T follicular helper cell (primary cell): ENCODE measurements around the gene RNF4.
"Not testable (repeated sequence)": the region's sequence is repeated elsewhere in the genome, so short reads cannot be mapped to it uniquely, and the experiment has no call there.

ENCODE experiments used
- DNase-seq: peaks from one replicate; pipeline ENCODE4 v3.0.0-alpha.2; 2020; ENCODE audit warnings: low read depth

The RNF4 gene

DNA sequence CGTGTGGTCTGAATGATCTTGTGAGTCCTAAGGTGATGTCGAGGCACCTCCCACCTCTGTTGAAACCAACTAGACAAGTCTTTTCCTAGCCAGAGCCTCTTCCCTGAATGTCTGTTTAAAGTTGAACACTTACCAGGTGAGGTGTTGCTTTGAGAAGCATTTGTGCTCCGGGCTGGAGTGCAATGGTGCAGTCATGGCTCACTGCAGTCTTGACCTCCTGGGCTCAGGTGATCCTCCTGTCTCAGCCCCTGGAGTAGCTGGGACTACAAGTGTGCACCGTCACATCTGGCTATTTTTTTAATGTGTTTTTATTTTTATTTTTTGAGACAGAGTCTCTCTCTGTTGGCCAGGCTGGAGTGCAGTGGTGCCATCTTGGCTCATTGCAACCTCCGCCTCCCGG is 18.1 kb downstream of the RNF4 start:
- no peak for DNase-seq

- DNase-seq, result no peak
These were observed 18.7 kb downstream of the RNF4 start for GRCh38 chr4:2487632-2488031.

DNA sequence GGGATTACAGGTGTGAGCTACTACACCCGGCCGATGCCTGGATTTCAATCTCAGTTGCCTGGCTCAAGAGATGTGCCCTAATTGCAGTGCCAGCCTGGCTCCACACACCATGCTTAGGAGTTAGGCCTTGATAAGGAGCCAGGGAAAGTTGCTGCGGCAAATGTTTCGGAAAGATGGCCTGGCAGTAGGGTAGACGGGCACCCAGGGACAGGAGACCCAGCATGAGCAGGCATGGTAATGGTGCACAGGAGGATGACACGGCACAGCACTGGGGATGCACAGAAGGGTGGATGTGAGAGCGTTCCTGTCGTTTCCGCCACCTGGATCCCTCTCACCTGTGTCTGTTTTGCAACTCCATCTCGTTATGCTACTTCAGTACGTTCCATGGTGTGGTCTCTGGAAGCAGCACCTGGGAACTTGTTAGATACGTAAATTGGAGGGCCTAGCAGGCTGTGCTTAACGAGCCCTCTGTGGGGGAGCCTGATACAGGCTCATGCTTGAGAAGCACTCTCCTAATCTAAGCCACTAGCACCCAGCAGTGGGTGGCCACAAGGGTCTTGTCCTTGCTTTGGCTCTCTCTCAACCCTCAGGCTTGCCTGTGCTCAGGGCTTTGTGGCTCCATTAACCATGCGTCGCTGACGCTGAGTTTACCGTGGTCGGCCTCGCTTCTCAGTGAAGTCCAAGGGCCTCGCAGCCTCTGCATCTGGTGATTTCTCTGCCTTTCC is 20.3 kb downstream of the RNF4 start:
- no peak for DNase-seq

DNA sequence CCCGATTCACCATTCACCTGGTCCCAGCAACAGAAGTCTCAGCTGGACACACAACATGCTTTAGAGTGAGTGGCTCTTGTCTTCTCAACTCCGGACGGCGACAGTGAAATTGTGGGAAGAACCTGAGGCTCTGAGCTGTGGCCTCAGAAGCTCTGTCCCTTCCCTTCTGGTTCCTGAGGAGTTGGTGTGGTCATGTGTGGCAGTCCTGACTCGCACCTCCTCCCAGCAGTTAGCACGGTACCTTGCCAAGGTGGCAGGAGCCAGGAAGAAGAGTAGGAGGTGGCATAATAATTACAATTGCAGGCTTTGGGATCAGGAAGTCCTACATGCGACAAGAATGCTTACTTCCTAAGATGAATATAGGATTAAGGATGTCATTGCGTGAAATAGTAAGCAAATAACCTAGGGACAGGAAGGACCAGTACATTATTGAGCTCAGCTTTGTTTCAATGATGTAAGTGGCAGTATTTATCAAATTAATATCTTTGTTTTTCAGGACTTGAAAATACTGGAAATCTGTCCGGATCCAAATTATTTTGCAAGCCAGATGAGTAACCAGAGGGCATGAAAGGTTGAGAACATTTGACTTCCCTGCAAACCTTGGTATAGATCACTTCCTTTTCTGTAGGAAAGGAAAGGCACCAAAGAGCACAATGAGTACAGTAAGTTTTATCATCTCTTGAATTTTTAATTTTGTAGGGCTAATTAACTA is 21.1 kb downstream of the RNF4 start:
- no peak for DNase-seq

DNA sequence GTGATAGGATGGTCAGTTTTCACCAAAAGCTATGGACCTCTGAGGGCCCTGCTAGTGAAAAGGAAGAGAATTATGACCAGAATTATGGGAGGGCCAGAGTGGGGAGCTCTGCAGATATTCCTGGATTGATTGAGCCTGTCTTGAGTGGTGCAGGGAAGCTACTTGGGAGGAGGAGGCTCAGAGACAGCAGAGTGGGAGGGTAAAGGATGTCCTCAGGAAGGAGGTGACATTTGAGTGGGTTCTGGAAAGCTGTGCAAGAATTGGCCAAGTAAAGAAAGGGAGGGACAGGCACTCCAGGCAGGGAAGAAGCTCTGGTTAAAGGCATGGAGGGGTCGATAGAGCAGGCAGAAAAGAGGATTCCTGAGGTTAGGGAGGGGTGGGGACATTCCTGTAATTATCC is 24.1 kb downstream of the RNF4 start:
- no peak for DNase-seq

GRCh38 chr4:2494992-2495391 is 26.1 kb downstream of the RNF4 start:
- no peak for DNase-seq

- DNase-seq, result no peak
These were observed 28.4 kb downstream of the RNF4 start for GRCh38 chr4:2497324-2497723.

DNA sequence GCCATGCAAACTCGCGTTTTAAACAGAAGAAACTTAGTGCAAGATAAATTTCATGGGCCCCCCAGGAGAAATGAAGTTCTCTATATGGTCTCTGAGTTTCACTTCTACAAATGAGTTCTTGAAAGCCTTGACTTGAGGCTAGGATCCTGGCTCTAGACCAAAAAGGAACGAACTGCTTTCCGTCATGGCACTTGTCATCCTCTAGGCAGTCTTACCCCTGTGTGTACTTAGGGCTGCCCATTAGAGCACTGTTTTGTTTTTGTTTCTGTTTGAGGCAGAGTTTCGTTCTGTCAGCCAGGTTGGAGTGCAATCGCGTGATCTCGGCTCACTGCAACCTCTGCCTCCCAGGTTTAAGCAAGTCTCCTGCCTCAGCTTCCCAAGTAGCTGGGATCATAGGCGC is 29.0 kb downstream of the RNF4 start:
- DNase-seq, result no peak

- DNase-seq, result no peak
These were observed 31.6 kb downstream of the RNF4 start for GRCh38 chr4:2500547-2500946.

DNA sequence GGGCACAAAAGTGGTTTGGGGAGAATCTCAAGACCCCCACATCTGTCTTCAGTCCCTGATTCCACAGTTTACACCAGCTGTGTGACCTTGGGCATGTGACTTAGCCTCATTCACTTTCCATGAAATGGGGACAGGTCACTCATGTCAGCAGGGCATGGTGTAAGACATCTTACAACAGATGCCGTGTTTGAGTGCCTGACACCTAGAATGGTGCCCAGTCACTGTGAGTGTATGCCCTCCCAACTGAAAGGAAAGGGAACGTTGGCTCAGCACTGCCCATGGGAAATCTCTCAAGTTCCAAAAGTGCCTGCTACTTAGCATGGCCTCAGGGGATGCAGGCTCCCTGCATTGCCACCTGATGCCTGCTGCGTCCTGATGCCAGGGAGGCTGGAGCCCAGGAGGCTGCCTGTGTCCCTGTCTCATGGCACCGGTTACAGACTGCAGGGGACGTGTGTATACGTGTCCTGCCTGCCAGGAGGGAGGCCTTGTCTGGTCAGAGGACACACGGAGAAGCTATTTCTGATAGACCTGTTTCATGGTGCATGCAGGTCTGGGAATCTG is 32.2 kb downstream of the RNF4 start:
- DNase-seq, result no peak

DNA sequence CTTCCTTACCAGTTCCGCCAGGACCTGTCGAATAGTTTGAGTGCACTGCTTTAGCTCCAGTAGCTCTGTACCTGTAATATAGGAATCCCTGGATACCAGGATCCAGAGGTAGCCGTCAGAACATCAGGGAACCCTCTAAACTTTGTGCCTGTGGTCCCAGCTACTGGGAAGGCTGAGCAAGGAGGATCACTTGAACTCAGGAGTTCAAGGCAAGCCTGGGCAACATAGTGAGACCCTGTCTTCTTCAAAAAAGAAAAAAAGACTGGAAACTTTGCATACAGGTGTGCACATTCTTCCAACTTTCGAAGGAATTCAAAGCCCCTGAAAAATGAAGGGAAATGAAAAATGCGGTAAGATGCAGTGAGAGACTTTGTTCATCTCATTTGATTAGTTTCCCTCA is 34.9 kb downstream of the RNF4 start:
- no peak for DNase-seq

- no peak for DNase-seq
These were observed 38.4 kb downstream of the RNF4 start for GRCh38 chr4:2507259-2507658.

DNA sequence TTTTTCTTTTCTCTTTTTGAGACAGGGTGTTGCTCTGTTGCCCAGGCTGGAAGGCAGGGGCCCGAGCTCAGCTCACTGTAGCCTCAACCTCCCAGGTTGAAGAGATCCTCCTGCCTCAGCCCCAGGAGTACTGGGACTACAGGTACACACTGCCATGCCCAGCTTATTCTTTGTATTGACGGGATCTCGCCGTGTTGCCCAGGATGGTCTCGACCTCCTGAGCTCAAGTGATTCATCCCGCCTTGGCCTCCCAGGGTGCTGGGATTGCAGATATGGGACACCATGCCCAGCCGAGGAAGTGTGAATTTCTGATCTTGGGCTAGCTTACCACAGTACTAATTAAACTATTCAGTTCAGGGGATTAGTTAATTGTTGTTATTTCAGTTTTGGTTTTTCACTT is 38.9 kb downstream of the RNF4 start:
- no peak for DNase-seq

- no peak for DNase-seq
These were observed 41.7 kb downstream of the RNF4 start for GRCh38 chr4:2510351-2511259.

DNA sequence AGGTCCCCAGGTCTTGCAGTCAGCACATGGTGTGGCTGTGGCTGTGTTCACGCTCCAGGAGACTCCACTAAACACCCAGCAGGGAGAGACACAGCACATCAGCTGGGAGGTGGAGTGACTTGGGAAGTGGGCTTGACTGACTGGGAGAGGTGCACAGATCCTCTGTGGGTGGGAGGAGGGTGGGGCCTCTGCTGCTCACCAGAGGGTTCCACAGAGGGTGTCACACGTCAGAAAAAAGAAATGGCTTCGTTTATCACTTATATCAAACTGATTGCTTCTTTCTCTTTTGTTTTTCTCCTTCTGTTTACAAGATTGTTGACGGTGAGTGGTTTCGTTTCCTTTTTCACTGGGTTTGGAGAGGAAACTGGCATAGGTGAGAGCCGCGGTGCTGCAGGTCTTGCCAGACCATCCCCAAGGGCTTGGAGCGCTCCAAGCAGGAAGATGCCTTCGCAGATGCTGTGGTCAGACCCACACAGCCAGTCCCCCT is 42.8 kb downstream of the RNF4 start:
- DNase-seq, result no peak

DNA sequence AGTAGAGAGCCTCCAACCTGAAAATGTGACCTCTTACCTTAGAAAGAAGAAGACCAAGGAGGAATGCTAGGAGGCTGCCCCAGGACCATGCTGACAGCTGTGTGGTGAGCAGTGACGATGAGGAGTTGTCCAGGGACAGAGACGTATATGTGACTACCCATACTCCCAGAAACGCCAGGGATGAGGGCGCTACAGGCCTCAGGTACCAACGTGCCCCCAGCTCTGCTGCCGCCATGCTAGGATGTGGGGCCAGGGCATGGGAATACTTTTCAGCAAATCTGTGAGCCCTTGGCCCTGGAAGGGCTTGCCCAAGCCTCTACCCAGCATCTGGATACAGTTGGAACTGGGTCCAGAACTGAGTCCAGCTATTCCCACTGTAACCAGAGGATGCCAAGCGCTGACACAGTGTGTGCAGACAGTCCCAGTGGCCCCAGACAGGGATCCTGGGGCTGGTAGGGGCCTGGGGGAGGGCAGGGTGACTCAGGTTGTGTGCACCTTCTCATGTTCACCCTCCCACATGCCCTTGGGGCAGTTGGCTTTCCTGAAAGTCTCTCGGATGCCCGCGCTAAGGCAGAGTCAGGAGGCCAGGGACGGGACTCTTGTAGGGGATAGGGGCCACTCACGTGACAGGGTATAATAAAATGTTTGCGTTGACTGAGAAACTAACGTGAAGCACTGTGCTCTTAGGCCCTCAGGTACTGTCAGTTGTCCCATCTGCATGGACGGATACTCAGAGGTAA is 43.7 kb downstream of the RNF4 start:
- no peak for DNase-seq

GRCh38 chr4:2514193-2514592 is 45.3 kb downstream of the RNF4 start:
- not testable (repeated sequence) for DNase-seq

- DNase-seq, result not testable (repeated sequence)
These were observed 46.0 kb downstream of the RNF4 start for GRCh38 chr4:2514944-2515343.

GRCh38 chr4:2515830-2516550 is 47.1 kb downstream of the RNF4 start:
- DNase-seq, result no peak

DNA sequence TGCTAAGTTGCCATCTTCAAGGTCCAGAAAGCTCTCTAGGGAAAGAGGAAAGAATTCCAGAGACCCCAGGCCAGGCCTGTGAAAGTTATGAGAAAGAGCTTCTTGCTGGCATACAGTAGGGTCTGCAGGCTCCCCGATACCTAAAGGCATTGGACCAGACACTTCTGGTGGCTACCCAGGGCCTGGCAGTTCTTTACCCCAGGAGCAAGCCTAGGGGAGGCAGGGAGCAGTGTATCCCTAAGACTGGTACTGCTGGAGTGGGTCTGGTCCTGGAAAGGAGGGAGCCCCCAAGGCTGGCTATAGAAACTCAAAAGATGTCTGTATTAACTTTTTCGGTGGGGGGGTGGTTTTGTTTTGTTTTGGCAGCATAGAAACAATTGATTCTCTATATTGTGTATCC is 47.7 kb downstream of the RNF4 start:
- no peak for DNase-seq

- no peak for DNase-seq
These were observed 57.7 kb downstream of the RNF4 start for GRCh38 chr4:2526559-2526958.
